ENCODE data around the gene DCUN1D5.

Gene DCUN1D5

GRCh38 chr11:103091801-103092524 is at the start of gene DCUN1D5:
DCUN1D5 (minus strand) TSS chr11:103092160; CDS start chr11:103091872, 288 bp downstream.
- peak; percentile 96 for DNase-seq (ENCODE audit: low spot score)

GRCh38 chr11:103125462-103125861 is 33.5 kb upstream of the DCUN1D5 start:
- no peak for DNase-seq (ENCODE audit: low spot score)

GRCh38 chr11:103114836-103115235 is 22.9 kb upstream of the DCUN1D5 start:
- no peak for DNase-seq (ENCODE audit: low spot score)

- DNase-seq (ENCODE audit: low spot score) = no peak
These were observed 20.4 kb upstream of the DCUN1D5 start for GRCh38 chr11:103112364-103112763.

DNA sequence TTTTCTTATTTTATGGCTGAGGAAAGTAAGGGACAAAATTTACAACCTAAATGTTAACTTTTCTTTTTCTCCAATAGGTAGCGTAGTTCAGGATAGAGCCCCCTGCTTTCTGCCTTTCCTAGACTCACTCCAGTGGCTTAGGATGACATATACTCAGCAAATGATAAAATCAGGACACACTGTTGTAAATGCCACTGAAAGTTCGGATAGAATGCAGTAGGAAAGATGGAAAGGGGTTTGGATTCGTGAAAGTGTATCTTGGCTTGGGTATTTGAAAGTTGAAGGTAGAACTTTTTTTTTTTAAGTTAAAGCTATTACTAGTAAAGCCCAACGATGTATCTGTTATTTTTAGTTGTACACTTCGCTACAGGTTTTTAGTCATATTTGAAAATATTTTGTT is 19.4 kb upstream of the DCUN1D5 start:
- DNase-seq (ENCODE audit: low spot score) = no peak

DNA sequence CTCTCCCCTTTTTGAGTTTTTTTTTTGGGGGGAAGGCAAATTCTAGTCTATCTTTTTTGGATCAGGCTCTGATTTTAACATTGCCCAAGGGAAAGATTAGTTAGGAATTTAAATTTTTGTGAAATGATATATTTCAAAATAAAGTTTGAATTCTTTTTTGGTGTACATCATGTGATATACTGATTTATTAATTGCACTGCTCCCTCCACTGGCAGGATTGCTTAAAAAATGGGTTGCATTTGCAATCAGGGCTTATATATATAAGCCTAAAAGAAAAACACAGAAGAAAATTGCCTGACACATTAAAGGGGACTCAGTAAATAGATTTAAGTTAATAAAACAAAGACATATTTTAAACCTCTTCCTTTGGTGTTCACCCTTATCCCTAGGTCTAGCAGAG is 18.4 kb upstream of the DCUN1D5 start:
- DNase-seq (ENCODE audit: low spot score) = peak; percentile 10

DNA sequence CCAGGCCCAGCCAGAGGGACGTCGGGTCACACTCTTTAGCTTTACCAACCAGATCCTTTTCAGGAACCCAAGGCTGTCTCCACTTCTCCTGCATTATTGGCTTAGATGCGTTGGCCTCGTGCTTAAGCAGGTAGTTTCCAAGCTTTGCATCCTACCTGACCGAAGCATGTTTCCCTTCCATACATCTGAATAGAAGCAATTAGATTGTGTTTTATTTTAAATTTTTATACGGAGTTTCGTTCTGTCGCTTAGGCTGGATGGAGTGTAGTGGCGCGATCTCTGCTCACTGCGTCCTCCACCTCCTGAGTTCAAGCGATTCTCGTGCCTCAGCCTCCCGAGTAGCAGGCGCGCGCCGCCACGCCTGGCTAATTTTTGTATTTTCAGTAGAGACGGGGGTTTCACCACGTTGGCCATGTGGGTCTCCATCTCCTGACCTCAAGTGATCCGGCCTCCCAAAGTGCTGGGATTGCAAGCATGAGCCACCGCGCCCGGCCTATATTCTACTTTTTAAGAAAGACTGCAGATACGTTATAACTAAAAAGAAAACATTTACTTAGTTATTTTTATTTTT is 17.9 kb upstream of the DCUN1D5 start:
- no peak for DNase-seq (ENCODE audit: low spot score)

GRCh38 chr11:103108933-103109817 is 17.2 kb upstream of the DCUN1D5 start, which contains the start of gene DYNC2H1:
DYNC2H1 (plus strand) TSS chr11:103109426; CDS start chr11:103109575, 149 bp downstream.
- peak; percentile 94 for DNase-seq (ENCODE audit: low spot score)

DNA sequence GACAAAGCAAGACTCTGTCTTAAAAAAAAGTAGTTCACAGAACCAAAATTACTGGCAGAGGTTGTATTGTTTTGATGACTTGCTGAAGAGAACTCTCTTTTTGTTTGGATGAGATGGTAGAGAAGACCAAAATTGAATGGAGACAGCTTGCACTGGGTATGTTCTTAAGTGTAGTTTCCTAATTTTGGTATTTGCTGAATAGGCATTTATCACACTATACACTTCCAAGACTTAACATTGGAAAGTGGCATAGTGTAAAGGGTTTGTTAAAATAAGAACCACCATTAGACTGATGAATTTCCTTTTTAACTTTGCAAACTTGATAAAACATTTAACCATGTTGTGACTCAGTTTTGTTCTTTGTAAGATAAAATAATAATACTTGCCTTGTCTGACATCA is 5.3 kb upstream of the DCUN1D5 start:
- DNase-seq (ENCODE audit: low spot score) = no peak

DNA sequence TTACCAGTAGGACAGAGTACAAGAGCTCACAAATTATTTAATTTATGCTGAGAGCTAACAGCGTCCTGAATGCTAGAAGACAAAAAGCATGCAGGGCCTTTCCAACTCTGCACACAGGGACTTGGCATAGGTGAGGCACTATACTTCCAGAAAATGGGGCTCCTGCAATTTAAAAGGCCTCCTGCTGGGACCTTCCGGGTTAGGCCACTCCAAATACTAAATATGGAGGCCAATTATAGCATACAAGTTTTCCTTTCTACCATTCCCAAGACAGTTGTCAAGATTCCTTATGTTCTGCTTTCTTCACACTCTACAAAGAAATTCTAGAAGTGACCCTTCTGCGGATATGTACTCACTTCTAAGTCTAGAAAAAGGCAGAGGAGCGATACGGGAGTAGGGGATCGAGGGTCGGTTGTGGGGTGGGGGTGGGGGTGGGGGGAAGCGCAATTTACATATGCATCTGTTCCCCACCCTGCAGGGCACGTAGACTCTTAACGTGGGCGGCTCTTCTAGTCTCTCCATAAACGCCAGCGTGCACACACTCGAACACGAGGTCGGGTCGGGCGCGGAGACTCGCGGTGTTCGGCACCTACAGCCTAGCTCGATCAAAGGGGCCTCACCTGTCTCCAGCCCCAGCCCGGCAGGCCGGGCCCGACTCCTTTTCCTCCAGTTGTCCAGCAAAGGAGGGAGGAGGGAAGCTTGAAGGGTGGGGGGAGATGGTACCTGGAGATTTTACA is 728 bp downstream of the DCUN1D5 start:
- DNase-seq (ENCODE audit: low spot score) = peak; percentile 44

GRCh38 chr11:103086461-103086860 is 5.5 kb downstream of the DCUN1D5 start:
- no peak for DNase-seq (ENCODE audit: low spot score)

DNA sequence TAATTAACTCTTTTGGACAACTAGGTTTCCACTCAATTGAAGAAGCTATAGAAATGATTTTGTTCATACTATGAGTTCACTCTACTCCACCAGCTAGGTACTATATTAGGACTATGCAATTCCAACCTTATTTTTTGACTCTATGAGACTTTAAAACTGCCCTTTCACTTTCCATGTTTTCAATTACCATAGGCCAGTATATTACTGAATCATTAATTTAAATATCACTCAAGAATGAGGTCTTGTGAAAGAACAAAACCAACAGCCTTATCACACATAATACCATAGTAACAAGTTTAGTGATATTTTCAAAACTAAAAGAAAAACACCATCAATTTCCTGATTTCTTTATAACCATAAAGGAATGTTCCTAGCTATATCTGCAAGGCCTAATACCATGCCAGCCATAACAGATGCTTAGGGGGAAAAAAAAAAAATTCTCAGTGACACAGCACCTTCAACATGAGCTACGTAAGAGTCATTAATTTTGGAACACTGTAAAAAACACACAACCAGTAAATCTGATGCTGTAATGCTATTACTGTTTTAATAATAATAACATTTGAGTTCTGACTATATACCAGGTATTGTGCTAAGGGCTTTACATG is 6.1 kb downstream of the DCUN1D5 start:
- DNase-seq (ENCODE audit: low spot score) = no peak

- no peak for DNase-seq (ENCODE audit: low spot score)
These were observed 12.1 kb downstream of the DCUN1D5 start for GRCh38 chr11:103079833-103080232.

DNA sequence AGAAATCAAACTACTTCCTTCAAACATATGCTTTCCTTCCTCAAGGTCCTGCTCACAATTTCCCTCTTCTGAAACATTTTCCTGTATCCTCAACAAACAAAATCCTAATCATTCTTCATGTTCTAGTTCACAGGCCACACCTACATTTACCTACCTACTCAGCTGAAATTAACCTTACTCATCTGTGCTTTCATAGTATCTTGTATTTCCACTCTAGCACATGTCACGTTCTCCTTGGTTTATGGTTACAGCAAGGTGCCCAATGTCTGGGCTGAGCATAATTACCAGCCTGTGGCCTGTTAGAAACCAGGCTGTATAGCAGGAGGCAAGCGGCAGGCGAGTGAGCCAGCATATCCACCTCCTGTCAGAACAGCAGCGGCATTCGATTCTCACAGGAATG is 13.2 kb downstream of the DCUN1D5 start:
- DNase-seq (ENCODE audit: low spot score) = no peak

- no peak for DNase-seq (ENCODE audit: low spot score)
These were observed 14.4 kb downstream of the DCUN1D5 start for GRCh38 chr11:103077554-103077953.

- DNase-seq (ENCODE audit: low spot score) = no peak
These were observed 15.6 kb downstream of the DCUN1D5 start for GRCh38 chr11:103076361-103076760.

DNA sequence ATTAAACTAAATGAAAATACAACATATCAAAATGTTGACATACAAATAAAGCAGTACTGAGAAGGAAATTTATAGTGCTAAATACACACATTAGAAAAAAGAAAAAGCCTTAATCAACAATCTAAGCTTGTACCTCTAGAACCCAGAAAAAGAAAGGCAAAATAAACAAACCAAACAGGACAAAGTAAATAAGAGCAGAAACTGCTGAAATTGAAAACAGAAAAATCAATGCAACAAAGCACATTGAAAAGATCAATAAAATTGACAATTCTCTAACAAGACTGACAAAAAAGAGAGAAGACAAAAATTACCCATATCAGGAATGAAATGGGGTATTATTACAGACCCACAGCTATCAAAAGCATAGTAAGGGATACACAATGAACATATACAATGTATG is 21.0 kb downstream of the DCUN1D5 start:
- DNase-seq (ENCODE audit: low spot score) = no peak

GRCh38 chr11:103070142-103070541 is 21.8 kb downstream of the DCUN1D5 start:
- no peak for DNase-seq (ENCODE audit: low spot score)

DNA sequence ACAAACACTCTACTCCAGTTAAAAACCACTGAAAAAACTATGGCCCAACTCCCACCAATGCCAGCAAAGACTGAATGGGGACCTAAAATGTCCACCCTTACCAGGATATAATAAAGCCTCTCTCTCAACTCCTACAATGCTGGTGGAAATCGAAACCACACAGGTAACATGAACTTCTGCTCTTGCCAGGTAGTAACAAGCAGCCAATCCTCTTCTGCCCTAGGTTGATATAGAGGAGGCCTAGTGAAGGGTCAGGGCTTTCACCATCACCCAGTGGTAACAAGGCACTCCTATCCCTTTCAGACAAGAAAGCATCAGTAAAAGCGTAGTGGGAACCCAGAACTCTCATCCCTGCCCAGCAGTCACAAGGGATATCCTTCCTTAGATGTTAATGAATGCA is 22.6 kb downstream of the DCUN1D5 start:
- DNase-seq (ENCODE audit: low spot score) = no peak

GRCh38 chr11:103067118-103067517 is 24.8 kb downstream of the DCUN1D5 start:
- no peak for DNase-seq (ENCODE audit: low spot score)

- no peak for DNase-seq (ENCODE audit: low spot score)
These were observed 30.3 kb downstream of the DCUN1D5 start for GRCh38 chr11:103061656-103062055.
